ENCODE measurements around the gene MMP11. TPM values are rescaled to one million over a fixed set of nuclear protein-coding genes. Genes with fewer than 3 reads are reported as not detected.

MMP11 gene
- total and polyA plus RNA-seq, 2 of the 13 experiments (the other 11 are each of a cell fraction or from before 2014, with no cell fraction given): 8.9 to 28.6 TPM

- TF ChIP-seq TFE3 (CRISPR knock-in tag; IDR thresholded peaks at IDR 0.05) (no peak), ZFP41 (CRISPR knock-in tag; IDR thresholded peaks at IDR 0.05; ENCODE audit: borderline replicate concordance) (no peak), PATZ1 (CRISPR knock-in tag; IDR thresholded peaks at IDR 0.05) (0 out of 2 replicates have a peak, but pooled peaks have one; percentile 54), ZNF687 (CRISPR knock-in tag; IDR thresholded peaks at IDR 0.05) (peak; percentile 18; the same call in 1 of the 2 replicates), TCF7L2 (IDR thresholded peaks at IDR 0.05; ENCODE audit: low read depth, low read length) (no peak), NFIC (IDR thresholded peaks at IDR 0.05; ENCODE audit: low read length) (no peak), ZSCAN9 (CRISPR knock-in tag; IDR thresholded peaks at IDR 0.05; ENCODE audit: borderline replicate concordance) (no peak), ZBTB2 (CRISPR knock-in tag; IDR thresholded peaks at IDR 0.05; ENCODE audit: low read depth) (no peak), CEBPG (CRISPR knock-in tag; IDR thresholded peaks at IDR 0.05) (no peak), ZNF629 (CRISPR knock-in tag; conservative IDR thresholded peaks at IDR 0.05) (peak; percentile 97), ZBTB3 (CRISPR knock-in tag; IDR thresholded peaks at IDR 0.05; ENCODE audit: borderline replicate concordance, low read depth) (no peak), ADNP (CRISPR knock-in tag; IDR thresholded peaks at IDR 0.05) (0 out of 2 replicates have a peak, but pooled peaks have one; percentile 73), CTCF (CRISPR knock-in tag; IDR thresholded peaks at IDR 0.05) (peak; percentile 48), NR2F2 (IDR thresholded peaks at IDR 0.05; ENCODE audit: borderline replicate concordance, low read depth) (no peak), ZNF317 (CRISPR knock-in tag; IDR thresholded peaks at IDR 0.05) (0 out of 2 replicates have a peak, but pooled peaks have one; percentile 29)
These were observed 3.2 kb downstream of the MMP11 start (continued) for GRCh38 chr22:23775779-23776375.
